Measurements from ENCODE around the gene DLGAP4. TPM values are rescaled to one million over a fixed set of nuclear protein-coding genes. Genes with fewer than 3 reads are reported as not detected.

The DLGAP4 gene
- total RNA-seq, 3 donors from 2014 or later = 22.0 to 26.9 (median 24.0) TPM

- TF ChIP-seq CTCF (IDR thresholded peaks at IDR 0.05) (no peak), POLR2A (IDR thresholded peaks at IDR 0.05) (no peak), POLR2AphosphoS5 (IDR thresholded peaks at IDR 0.05) (no peak)
- Histone ChIP-seq H3K36me3 (no peaks in the 10 kb centered on the region), H3K9me3 (no peaks in the 10 kb centered on the region), H3K4me3 (no peak overlapping the region), H3K27me3 (peaks cover 5 to 43% of the 10 kb centered on the region in 2 donors), H3K4me1 (peaks cover 0 to 7% of the 10 kb centered on the region in 2 donors), H3K27ac (no peak overlapping the region)
- DNase-seq (ENCODE audit: low spot score in 2 of 2) = no peak
- intact Hi-C loops (cut with DNase I; ENCODE audit: low total_unique reads) = no loop called here
These were observed 2.8 kb downstream of the DLGAP4 start for GRCh38 chr20:36308986-36309385.

- DNase-seq (ENCODE audit: low spot score in 2 of 2) = no peak
- H3K4me3 ChIP-seq = no peak overlapping the region
- intact Hi-C loops (cut with DNase I; ENCODE audit: low total_unique reads) = no loop called here
- no peak for TF ChIP-seq CTCF (IDR thresholded peaks at IDR 0.05)
- no peak for TF ChIP-seq POLR2A (IDR thresholded peaks at IDR 0.05)
- H3K36me3 ChIP-seq = no peaks in the 10 kb centered on the region
- no peak overlapping the region for H3K27ac ChIP-seq
- peaks cover 5 to 36% of the 10 kb centered on the region in 2 donors for H3K27me3 ChIP-seq
- peaks cover 0 to 7% of the 10 kb centered on the region in 2 donors for H3K4me1 ChIP-seq
- H3K9me3 ChIP-seq = no peaks in the 10 kb centered on the region
These were observed 3.5 kb downstream of the DLGAP4 start for GRCh38 chr20:36309643-36310042.

GRCh38 chr20:36310215-36310981, 4.3 kb downstream of the DLGAP4 start:
- Histone ChIP-seq H3K27me3 (peaks cover 5 to 29% of the 10 kb centered on the region in 2 donors), H3K9me3 (no peaks in the 10 kb centered on the region), H3K36me3 (no peaks in the 10 kb centered on the region), H3K4me3 (no peak overlapping the region), H3K27ac (no peak overlapping the region), H3K4me1 (peaks cover 0 to 7% of the 10 kb centered on the region in 2 donors)
- intact Hi-C loops (cut with DNase I; ENCODE audit: low total_unique reads) = no loop called here
- no peak for TF ChIP-seq POLR2A (IDR thresholded peaks at IDR 0.05)
- TF ChIP-seq CTCF (IDR thresholded peaks at IDR 0.05) = no peak
- TF ChIP-seq POLR2AphosphoS5 (IDR thresholded peaks at IDR 0.05) = no peak
- DNase-seq (ENCODE audit: low spot score in 2 of 2) = no peak

GRCh38 chr20:36311141-36311853, 5.2 kb downstream of the DLGAP4 start:
- intact Hi-C loops (cut with DNase I; ENCODE audit: low total_unique reads) = no loop called here
- no peak for DNase-seq (ENCODE audit: low spot score in 2 of 2)
- Histone ChIP-seq H3K4me1 (peaks cover 0 to 7% of the 10 kb centered on the region in 2 donors), H3K36me3 (no peaks in the 10 kb centered on the region), H3K27me3 (peaks cover 5 to 22% of the 10 kb centered on the region in 2 donors), H3K27ac (no peak overlapping the region), H3K4me3 (no peak overlapping the region), H3K9me3 (no peaks in the 10 kb centered on the region)
- TF ChIP-seq POLR2AphosphoS5 (IDR thresholded peaks at IDR 0.05) = no peak
- no peak for TF ChIP-seq CTCF (IDR thresholded peaks at IDR 0.05)
- no peak for TF ChIP-seq POLR2A (IDR thresholded peaks at IDR 0.05)

Data from breast epithelium (tissue), 4 donors.